ENCODE data around the gene TUBGCP6.

Gene TUBGCP6

DNA sequence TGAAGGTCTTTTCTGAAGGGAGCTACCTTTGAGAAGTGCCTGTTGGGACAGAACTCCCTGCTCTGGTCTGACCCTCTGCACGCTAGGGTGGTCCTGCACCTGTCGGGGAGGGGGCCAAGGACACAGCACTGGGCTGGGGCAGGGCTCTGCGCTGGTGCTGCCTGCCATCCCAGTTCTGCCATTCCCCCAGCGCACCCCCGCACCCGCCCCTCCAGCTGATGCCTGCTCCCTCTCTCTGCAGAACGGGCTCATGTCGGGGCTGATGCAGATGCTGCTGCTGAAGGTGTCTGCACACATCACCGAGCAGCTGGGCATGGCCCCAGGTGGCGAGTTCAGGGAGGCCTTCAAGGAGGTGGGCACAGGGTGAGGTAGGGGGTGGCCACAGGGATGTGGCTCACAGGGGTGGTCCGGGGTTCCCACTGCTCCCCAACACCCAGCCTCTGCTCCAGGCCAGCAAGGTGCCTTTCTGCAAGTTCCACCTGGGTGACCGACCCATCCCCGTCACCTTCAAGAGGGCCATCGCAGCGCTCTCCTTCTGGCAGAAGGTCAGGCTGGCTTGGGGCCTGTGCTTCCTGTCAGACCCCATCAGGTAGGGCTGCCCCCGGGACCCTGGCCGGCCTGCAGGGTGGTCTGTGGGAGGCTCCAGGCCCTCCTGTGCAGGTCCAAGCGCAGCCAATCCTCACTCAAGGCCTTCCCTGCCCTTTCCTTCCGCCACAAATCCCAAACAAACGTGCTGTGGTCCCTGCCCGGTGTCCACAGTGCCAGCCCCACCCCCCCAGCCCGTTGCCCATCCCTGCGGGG, 47.6 kb downstream of the TUBGCP6 start:
- no peak for DNase-seq (ENCODE audit: low spot score)

DNA sequence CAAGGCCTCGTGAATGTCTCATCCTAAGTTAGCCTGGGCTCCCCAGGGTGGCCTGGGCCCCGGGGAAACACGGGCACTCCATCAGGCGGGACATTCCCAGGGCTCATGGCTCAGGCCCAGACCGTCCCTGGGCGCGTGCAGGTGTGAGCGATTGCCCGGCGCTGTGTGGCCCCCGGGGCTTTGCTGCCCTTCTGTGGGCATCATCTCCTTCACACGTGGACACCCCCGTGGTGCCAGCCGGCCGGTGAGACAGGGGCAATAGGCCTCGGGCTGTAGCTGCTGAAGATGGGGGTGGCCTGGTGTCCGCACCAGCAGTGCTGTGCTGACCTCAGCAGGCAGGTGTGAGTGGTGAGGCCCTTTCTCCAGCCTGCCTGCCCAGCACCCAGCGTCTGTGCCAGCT, 48.6 kb downstream of the TUBGCP6 start:
- no peak for DNase-seq (ENCODE audit: low spot score)

DNA sequence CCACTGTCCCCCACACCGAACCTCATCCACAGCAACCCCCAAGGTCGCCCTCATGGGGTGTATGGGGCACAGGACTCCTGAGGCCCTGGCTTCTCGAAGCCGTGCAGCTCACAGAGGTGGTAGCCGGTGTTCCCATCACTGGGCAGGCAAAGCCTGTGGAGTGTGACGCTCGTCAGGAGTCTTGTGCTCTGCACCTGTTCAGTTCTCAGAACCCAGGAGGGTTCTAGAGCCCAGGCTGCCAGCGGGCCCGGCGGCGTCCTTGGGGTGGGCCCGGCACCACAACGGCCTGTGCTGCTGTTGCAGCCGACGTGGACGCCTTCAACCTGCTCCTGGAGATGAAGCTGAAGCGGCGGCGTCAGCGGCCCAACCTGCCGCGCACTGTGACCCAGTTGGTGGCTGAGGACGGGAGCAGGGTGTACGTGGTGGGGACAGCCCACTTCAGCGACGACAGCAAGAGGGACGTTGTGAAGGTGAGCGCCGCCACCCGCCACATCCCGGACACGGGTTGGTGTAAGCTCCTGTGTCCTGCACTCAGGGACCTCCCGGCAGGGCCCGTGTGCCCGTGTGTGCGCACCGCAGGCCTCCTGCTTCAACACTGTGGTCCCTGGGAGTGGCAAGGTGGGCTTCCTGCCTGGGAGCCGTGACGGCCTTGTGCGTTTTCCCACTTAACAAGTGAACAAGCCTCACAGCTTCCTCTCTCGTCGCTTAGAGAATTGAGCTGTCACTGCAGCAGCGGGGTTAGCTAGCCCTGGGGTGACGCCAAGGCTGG, 50.6 kb downstream of the TUBGCP6 start:
- DNase-seq (ENCODE audit: low spot score): no peak

DNA sequence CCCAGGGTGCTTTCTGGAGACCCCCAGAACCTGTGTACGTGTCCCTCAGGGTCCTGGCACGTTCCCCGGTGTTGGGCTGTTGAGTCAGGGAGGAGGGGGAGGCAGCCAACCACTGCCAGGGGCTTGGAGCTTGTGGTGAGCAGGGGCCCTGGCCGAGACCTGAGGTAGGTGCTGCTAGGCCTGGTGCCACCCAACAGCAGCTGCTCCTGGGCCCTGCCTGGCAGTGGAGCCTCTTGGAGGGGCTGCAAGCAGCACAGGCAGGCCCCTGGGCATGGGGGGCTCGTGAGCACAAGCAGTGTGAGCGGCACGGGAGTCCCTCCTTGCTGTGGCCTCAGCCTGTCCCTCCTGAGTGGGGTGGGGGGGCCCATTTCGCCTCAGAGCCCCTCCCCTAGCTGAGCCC, 51.2 kb downstream of the TUBGCP6 start:
- no peak for DNase-seq (ENCODE audit: low spot score)

DNA sequence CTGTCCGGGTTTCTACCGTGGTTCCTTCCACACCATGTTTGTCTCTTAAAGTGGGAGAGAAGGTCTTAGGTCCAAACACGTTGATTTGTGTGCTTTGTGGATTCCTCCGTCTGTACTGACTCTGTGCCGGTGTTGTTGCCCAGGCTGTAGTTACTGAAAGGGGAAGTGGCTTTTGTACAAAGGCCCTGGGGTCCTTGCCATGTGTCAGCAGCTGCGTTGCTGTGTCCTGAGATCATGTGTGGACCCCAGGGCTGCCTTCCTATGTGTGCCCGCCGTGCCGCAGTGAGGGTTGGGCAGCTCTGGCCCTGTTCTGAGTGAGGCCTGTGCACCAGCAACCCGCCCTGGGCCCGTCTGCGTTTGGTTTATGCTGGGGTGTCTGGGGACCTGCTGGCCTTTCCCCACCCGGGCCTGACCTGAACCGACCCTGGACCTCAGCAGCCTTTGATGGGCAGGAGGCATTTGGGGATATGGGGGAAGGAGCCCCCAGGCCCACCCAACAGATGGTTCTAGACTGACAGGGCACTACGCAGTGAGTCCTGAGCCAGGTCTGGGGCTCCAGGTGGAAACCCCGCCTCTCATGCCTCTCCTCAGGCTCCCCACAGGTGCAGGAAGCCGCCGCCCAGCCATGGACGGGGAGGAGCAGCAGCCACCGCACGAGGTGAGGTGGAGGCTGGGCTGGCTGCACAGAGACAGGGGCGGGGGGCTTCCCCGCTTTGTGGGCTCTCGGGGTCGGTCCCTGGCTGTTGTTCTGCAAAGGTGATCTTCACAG, 52.2 kb downstream of the TUBGCP6 start:
- no peak for DNase-seq (ENCODE audit: low spot score)

DNA sequence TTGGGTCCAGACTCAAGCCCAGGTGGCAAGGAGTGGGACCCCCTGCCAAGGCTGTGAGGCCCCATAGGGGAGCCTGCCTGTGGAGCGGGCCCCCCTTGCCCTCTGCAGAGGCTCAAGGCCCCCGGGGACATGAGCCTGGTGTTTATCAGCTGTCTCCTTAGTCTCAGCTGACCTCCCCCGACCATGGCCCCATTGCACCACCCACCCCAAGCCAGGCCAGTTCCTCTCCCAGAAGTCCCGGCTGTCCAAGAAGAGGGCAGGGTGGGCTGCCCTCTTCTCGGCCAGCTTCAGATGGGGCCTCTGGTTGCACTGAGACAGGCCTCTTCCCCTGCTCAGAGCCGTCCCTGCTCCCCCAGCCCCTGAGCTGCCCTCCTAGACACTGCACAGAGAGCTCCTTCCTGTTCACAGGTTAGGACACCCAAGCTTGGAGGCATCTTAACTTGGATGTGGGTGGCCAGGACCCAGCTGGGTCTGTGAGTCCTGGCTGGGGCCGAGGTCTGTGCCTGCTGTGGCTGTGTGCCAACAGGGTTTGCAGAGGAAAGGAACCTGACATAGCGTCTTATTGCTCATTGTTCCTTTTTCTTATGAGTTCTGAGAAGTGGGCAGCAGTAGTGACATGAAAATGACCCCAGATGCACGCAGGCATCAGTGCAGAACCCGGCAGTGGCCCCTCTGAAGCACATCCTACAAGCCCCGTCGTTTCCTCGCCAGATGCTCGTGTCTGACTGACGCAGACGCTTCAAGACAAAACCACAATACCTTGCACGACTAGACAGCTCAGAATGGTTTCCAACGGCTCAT, 53.7 kb downstream of the TUBGCP6 start:
- no peak for DNase-seq (ENCODE audit: low spot score)

DNA sequence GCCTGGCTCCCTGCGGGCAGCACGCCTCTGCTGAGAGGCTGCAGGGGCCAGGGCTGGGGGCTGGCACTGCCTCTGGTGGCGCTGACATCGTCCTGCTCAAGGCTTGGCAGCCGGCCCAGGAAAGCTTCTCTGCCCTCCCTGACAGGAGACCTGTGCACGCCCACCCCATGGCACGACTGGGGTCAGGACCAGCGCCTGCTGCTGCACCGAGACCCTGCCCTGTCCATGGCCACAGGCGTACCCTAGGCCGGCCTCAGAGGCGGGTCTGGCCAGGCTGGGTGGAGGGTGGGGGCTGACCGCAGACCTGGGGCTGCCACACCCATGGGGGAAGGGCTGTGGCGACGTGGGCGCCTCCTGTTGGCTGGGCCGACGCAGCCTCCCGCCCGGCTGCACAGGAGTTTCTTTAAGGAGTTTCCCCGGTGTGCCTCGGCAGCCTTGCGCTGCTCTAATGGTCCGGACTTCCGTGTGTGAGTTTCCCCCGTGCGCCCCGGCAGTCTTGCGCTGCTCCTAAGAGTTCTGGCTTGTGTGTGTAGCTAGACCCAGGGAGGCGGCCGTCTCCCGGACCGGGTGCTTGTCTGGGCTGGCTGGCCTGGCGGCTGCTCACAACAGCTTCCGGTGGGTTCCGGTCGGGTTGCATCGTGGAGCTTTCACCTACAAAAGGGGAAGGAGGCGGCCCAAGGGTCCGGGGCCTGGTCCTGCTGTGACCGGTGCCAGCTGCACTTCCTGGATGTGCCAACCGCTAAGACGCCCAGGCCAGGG, 54.5 kb downstream of the TUBGCP6 start:
- no peak for DNase-seq (ENCODE audit: low spot score)

DNA sequence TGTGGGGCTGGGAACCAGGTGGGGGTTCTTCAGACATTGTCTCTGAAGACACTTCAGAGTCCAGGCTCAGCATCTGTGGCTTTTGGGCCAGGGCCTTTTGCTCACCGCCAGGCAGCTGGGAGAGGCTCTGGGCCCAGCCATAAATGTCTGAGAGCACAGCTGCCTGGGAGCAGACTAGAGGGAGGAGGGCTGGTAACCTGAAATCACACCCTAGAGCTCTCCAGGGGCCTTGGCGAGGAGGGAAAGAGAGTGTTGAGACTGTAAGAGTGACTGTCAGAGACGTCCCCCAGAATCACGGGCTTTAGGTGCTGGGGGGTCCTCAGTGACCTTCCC, 55.0 kb downstream of the TUBGCP6 start:
- DNase-seq (ENCODE audit: low spot score): no peak

DNA sequence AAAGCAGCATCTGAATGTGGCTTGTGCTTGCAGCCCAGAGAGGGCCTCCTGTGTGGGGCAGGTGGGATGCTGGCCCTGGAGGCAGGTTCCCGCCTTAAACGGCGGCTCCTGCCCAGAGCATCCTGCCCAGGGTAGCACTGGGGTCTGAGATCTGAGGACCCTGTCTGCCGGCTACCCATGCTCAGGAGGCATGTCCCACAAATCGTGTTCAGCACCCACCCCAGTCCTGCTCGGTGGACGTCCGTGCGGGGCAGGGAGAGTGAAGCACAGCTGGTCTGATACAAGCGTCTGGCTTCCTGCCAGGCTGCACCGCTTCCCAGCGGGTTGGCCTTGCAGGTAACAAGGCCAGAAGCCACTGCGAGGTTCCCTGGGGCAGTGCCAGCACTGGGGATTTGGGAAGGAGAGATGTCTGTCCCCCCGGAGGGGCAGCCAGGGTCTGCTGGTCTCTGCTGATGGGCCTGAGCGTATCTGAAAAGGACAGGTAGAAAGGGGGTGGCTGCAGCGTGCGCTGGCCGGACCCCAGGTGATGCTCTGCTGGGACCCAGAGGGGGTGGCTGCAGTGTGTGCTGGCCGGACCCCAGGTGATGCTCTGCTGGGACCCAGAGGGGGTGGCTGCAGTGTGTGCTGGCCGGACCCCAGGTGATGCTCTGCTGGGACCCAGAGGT, 55.5 kb downstream of the TUBGCP6 start:
- DNase-seq (ENCODE audit: low spot score): no peak

DNA sequence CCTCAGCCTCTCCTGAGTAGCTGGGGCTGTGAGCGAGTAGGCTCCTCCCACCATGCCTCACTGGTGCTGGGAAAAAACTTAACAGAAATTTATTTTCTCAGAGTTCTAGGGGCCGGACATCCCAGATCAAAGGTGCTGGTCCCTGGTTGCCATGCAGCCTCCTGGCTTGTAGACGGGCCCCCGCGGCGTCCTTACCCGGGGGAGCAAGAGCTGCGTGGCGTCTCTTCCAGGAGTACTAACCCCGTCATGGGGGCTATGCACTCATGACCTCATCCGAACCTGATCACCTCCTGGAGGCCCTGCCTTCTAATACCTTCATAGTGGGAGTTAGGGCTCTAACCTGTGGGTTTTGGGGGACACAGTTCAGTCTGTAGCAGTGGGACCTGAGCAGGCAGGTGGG, 56.5 kb downstream of the TUBGCP6 start:
- no peak for DNase-seq (ENCODE audit: low spot score)

DNA sequence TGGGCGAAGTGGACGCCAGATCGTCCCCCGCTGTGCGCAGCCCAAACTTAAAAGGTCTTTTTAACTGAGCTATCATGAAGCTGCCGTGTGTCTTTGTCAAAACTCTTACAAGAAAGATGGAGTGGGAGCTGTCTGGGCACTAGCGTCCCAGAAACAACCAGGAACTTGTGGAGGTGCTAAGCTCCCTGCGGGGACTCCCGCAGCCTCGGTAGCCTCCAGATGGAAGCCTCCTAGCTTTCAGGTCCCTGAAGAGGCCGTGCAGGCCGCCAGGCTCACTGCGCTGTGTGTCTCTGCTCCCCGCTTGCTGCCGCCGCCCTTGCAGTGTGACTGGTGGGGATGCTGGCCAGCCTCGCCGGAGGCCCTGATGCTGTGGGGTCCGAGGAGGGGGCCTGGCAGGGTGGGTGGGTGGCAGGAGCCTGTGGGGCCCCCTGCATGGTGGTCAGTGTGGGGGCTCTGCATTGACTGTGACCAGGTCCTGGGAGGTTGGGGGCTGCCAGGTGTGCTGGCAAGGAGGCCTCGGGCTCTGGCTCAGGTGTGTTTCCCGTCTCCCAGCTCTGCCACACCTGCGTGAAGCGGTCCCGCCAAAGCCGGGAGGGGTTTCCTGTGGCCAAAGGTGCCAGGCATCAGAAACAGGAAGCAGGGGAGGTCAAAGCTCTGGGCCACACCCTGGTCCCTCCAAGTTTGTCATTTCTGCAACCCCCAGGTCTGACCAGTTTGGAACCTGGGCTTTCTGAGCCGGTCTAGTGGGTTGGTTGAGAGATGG, 57.9 kb downstream of the TUBGCP6 start:
- no peak for DNase-seq (ENCODE audit: low spot score)

DNA sequence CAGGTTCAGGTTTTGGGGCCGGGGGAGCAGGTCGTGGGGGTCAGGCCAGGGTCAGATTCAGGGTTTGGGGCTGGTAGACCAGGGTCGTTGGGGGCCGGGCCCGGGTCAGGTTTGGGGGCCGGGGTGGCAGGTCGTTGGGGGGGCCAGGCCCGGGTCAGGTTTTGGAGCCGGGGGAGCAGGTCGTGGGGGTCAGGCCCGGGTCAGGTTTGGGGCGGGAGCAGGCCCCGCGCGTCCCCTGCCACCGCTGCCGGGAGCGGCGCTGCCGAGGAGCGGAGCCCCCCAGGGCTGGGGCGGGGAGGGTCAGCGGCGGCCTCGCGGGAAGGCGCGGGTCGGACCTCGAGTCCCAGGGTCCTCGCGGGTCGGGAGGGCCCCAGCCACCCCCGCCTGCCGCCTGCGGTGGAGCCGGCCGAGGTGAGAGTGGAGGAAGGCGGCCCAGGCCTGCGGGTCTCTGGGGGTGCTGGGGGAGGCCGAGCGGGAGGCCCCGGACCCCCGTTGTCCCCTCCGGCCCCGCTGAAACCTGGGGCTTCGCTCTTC, 58.6 kb downstream of the TUBGCP6 start:
- DNase-seq (ENCODE audit: low spot score): no peak

DNA sequence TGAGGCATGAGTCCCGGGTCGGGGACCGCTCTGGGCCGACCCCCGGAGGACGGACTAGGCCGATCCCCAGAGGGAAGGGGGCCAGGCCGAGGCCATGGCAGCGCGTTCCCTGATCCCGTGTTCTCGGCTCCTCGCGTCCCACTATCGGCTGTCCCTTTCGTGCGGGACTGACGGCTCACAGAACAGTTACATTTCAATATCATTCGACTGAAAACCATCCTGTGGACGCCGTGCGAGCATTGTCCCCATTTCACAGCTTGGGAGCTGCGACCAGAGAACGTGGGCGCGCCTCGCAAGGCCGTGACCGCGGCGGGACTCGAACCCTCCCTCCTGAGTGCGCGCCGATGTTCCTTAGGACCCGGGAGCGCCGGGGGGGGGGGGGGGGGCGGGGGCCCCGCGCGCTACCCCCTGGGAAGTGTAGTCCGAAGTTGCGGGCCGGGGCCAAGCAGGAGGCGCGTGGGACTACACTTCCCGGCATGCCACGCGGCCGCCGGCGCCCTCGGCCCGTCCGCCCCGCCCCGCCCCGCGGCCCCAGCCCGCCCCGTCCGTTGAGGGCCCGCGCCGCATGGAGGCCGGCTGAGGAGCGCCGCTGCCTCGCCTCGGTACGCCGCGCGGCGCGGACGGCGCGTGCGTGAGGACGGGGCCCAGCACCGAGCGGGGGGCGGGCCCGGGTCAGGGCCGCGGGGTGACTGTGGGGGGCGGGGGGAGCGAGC, 59.3 kb downstream of the TUBGCP6 start, which contains the start of gene TRABD:
TRABD (plus strand) TSS at position 539 of the 713 bp plus-strand sequence. CDS start 7,148 bp downstream, outside the sequence.
- peak; percentile 96 for DNase-seq (ENCODE audit: low spot score)

DNA sequence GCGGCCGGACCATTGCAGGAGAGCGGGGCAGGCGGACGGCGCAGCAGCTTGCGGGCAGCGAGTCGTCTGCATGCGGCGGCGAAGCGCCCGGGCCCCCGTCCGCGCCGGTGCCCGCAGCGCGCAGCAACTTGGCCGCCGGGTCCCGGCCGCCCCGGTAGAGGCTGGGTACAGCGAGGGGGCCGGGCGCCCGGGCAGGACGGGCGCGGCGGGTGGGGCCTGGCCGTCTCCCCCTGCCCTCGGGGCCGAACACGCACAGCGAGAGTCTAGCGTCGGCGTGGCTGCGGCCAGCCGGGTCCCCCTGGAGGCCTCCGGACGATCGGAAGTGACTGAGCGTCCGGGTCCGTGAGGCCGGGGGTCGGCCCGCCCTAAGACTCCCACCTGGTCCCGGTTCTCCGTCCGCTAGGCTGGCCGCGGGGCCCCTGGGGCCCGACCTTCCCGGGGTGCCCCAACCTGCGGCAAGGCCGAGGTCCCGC, 59.9 kb downstream of the TUBGCP6 start:
- DNase-seq (ENCODE audit: low spot score): no peak

DNA sequence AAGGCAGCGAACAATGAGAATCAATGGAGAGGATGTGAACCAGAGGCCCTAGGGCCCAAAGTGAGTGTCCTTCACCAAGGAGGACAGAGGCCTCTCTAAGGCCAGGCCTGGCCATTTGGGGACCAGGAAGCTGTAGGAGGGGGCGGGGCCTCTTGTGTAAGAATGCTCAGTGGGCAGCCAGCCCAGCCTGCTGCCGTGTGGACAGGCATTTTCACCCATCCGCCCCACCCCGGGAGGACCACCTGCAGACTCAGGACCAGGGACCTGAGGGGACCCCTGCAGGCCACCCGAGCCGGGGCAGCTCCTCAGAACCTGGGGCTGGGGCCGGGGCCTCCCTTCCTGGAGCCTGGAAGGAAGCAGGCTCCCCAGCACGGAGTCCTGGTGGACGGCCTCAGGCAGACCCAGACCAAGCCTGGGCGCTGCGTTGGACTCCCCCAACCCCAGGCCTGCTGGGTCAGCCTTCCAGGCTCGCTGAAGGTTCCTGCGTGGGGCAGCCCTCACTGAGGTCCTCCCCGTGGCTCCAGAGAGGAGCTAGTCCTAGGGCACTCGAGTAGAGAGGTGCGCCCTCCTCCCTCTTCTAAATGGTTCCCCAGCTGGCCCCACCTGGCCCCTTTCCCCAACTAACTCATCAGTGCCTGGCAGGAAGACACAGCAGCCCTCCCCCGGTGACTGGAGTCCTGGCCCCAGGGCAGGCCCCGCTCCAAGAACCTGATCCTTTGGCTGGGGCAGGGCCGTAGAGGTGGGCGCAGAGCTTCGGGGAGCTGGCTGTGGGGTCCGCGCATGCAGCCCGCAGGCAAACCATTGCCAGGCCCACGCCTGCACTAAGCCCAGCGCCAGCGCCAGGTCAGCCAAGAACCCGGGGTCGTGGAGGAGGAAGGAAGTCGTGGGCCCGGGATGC, 60.6 kb downstream of the TUBGCP6 start:
- DNase-seq (ENCODE audit: low spot score): no peak

DNA sequence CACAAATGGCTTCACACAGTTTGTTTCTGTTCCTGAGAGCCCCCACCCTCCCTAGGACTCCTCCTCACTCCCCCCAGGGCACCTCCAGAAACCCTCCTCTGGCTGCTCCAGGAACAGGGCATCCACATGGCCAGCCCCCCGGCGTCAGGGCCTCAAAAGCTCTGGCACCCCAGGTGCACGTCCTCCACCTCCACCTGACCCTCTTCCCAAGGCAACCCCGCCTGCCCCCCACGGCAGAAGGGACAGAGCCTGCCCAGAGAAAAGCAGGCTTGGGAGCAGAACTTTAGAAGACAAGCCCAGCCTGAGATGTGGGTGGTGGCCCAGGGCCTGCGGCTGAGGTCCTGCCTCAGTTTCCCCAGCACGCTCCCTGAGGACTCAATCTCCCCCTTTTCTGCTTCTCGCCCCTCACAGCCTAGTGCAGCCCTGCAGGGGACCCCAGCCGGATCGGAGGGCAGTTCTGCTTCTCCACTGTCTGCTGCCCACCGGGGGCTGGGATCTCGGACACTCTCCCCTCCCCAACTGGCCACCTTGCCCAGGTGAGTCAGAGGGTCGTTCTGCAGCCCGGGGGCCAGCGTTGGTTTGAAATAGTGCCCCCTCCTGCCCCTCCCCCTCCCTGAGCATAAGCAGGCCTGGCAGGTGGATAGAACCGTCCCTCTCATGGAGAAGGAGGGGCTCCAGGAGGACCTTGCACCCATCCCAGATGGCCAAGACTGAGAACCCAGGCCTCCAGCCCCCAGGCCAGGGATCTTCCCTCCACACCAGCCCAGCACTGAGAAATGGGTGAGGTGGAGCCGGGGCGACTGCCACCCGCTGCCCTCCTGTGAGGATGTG, 61.5 kb downstream of the TUBGCP6 start:
- no peak for DNase-seq (ENCODE audit: low spot score)
